ENCODE data around the gene C2CD2L.
"Not testable (repeated sequence)": the region's sequence is repeated elsewhere in the genome, so short reads cannot be mapped to it uniquely, and the experiment has no call there.

C2CD2L gene
- total RNA-seq = 41.1 to 44.9 reads per million in 2 donors

DNA sequence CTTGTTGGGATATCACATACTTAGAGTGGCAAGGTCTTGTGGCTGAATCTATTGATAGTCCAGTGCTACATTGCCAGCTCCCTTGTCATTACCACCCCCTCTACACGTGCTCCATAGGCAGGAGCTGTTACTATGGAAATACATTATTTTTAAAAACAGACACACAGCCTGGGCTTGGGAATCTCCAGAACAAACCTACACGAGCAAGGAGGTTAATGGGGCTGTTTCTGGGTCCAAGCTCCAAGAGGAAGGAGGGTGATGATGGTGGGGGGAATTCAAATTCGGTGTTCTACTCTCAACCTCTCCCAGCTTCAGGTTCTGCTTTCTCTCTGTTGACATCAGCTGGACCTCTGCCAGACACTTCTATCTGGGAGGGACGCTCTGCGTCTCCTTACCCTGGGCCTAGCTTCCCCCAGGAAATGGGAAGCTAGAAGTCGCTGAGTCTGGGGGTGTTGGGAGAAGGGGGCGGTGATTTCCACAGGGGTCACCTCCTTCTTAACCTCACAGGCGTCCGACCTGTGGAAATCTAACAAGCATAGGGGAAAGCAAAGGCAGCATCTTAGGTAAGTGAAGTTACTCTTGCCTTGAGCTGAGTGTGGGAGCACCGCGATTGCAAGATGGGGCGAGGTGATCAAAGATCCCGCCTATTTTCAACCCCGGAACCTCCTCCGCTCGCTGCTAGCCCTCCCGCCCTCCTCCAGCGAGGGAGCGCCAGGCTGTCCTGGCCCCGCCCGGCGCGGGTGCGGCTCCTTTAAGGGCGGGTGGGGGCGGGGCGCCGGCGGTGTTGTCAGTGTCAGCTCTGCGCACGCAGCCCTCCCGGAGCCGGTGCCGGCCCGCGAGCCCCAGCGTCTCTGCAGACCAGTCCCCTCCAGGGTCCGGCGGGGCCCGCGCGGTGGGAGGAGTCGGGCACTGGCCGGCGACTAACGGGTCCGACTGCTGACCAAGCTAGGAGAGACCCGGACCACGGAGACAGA is at the start of gene C2CD2L:
TSS of gene C2CD2L (plus strand) at position 781 of the 974 bp plus-strand sequence. CDS start 398 bp downstream, outside the sequence.
- peak; percentile 76 to 97 (median 80) for DNase-seq

- not testable (repeated sequence) for DNase-seq
Measured at GRCh38 chr11:119059128-119059527, 48.0 kb upstream of the C2CD2L start.

DNA sequence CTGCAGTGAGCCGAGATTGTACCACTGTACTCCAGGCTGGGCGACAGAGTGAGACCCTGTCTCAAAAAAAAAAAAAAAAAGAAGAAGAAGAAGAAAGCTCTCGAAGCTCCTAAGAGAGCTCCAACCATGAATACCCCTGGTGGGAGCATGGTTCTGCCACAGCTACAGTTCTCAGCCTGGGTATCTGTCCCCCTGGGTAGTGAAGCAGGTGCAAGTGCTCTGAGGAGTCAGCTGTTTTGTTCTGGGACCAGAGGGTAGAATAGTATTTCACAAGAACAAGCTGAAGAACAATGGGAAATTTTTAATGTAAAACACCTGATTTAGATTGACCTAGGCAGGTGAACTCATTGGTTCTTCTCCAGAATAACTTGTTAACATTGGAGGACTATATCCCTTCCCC is 45.9 kb upstream of the C2CD2L start:
- DNase-seq = no peak

GRCh38 chr11:119062779-119063178 is 44.4 kb upstream of the C2CD2L start:
- DNase-seq = no peak

DNA sequence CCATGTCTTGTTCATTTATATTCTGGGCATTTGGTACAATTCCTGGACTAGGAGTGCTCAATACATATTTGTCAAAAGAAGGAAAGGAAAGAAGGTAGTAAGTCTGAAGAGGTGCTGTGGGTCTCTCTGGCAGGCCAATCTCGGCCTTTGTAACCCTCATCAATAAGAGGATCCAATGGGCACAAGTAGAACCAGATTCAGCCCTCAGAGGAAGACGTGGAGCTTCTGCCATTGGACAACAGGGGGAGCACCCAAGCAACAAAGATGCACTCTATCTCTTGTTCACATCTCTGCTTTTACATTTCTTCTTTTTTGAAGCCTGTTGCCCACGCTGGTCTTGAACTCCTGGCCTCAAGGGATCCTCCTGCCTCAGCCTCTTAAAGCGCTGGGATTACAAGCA is 41.8 kb upstream of the C2CD2L start:
- DNase-seq = peak in 2 of 5 experiments; percentile 23 to 80

DNA sequence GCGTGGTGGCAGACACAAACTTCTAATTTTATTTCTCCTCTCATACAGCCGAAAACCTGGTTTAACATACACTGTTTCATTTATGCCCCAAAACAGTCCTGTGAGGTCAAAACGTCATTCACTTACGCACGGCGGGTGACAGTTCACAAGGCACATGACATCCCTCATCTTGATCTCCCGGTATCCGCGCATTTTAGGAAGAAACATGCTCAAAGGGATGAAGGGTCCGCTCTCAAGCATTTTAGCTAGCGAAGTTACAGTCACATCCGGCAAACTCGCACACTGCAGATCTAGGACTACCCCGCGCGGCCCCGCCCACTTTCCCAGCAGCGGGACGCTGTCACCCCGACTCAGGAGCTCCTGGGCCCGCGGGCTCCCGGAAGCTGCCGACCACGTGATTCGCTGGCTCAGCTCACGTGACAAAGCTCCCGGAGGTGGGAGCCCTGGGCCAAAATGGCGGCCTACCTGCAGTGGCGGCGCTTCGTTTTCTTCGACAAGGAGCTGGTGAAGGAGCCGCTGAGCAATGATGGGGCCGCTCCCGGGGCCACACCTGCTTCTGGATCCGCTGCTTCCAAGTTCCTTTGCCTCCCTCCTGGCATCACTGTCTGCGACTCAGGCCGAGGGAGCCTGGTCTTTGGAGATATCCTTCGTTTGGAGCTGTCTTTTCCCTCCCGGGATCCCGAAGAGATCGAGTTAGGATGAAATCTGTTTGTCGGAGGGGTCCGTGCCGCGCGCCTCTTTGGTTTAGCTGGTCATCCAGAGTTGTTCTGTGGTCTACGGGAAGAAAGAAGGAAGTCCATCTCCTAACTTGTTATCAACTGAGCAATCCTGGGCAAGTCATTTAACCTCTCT is 39.5 kb upstream of the C2CD2L start, which contains the start of gene VPS11:
TSS of gene VPS11 (plus strand) at position 448 of the 852 bp plus-strand sequence. CDS start at position 454, 6 bp downstream.
- DNase-seq = peak; percentile 95 to 99 (median 98)

GRCh38 chr11:119077839-119078238 is 29.3 kb upstream of the C2CD2L start:
- DNase-seq = no peak

DNA sequence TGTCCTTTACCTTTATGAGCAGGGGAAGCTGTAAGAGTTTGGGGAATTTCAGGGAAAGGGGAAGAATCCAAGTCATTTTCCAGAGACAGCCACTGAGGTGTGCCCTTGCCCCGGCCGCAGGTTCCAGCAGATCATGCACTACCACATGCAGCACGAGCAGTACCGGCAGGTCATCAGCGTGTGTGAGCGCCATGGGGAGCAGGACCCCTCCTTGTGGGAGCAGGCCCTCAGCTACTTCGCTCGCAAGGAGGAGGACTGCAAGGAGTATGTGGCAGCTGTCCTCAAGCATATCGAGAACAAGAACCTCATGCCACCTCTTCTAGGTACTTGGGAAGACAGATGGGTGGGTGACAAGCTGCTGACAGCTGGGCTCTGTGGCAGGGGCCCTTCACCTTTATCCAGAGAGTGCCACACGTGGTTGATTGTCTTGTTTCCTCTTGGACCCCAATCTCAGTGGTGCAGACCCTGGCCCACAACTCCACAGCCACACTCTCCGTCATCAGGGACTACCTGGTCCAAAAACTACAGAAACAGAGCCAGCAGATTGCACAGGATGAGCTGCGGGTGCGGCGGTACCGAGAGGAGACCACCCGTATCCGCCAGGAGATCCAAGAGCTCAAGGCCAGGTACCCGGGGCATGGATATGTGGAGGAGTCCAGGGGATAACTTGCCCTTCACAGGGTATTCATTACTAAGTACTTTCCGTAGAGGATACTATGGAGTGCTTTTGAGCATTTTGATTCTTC is 28.3 kb upstream of the C2CD2L start:
- DNase-seq = no peak

DNA sequence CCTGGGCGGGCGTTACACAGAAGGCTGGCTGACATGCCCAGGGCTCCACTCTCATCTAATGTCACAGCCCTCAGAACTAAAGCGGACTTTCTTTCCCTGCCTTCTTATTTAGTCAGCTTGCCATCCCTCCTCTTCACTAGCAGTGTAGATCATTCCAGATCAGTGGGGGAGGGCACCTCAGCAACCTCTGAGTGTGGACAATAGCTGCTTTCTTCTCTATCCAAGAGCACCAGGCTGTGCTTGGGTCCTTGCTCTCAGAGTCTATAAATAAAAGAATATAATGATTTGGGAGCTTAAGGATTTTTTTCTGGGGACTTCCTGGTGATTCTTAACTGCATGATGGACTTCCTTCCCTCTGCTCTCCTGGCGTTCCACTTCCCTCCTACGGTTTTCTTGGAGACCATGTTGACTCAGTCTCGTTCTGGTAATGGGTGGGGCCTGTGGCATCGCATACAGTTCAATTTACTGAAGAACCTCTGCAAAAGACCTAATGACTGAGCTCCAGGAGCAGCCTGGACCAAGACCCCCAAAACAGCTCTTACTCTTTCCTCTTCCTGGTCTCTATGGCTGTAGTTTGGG is 25.4 kb upstream of the C2CD2L start:
- no peak for DNase-seq

DNA sequence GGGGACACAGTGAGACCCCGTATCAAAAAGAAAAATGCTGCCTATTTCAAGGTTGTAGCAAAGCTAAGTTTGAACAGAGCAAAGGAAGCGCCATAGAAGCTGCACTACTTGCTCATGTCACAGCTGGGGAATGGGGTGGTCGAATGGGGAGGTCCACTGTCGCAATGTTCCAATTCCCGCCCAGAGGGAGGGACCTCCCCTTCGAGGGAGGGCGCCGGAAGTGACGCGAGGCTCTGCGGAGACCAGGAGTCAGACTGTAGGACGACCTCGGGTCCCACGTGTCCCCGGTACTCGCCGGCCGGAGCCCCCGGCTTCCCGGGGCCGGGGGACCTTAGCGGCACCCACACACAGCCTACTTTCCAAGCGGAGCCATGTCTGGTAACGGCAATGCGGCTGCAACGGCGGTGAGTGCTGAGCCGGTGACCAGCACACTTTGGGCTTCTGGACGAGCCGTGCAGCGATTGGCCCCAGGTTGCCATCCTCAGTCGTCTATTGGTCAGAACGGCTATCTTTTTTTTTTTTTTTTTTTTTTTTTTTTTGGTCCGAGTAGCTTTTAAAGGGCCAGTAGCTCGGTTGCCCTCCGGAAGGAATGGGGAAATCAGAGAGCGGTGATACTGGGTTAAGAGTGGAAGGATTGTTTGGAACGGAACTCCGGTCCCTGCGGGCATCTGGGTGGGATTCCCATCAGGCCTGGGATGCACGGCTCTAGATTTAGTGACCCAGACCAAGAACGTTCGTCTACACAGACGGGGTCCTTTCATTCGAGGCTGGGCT is 22.3 kb upstream of the C2CD2L start, which contains the start of gene HMBS:
TSS of gene HMBS (plus strand) at position 219 of the 774 bp plus-strand sequence. CDS start at position 372, 153 bp downstream.
- DNase-seq = peak; percentile 75 to 96 (median 89)

GRCh38 chr11:119085437-119085847 is 21.7 kb upstream of the C2CD2L start:
- DNase-seq = no peak

GRCh38 chr11:119087123-119087522 is 20.0 kb upstream of the C2CD2L start:
- DNase-seq = no peak

DNA sequence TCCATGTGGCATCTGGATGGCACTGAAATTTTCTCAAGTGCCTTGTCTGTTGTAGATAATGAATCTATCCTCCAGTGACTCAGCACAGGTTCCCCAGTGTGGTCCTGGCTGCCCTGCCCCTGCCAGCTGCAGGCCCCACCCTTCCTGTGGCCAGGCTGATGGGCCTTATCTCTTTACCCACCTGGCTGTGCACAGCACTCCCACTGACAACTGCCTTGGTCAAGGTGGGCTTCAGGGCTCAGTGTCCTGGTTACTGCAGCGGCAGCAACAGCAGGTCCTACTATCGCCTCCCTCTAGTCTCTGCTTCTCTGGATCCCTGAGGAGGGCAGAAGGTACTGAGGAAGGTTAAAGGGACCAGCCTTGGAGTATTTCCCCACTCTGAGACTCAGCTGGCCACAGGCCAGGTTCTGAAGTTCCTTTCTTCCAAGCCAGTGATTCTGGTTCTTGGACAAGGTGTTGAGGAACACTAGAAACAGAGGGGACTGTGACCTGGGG is 19.4 kb upstream of the C2CD2L start:
- peak in 1 of 5 experiments; percentile 38 for DNase-seq

DNA sequence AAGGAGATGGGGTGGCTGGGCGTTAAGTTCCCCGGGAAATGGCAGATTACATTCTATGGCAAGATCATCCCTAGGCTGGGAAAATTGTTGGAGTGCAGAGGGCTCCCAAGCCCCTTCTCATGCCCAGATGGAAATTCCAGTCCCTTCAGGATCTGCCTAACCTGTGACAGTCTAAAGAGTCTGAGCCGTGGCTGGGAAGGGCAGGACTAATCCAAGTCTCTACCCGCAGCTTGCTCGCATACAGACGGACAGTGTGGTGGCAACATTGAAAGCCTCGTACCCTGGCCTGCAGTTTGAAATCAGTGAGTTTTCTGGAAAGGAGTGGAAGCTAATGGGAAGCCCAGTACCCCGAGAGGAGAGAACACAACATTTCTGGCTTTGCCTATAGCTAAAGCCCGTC is 18.7 kb upstream of the C2CD2L start:
- no peak for DNase-seq

DNA sequence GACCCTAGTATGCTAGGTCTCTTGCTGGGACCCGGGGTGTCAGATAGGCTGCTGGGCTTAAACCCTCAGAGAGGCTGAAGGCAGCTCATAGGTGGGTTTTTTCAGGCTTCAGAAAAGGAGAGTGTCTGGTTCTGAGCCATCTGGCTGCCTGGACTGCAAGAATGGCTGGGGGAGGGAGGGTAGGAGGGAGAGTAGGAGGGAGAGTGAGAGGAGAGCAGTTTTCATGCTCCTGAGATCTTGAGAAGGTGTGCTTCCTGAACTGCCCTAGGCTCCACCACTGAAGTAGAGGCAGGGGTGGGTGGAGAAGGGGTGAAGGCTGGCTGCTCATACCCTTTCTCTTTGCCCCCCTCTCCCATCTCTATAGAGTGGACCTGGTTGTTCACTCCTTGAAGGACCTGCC is 17.8 kb upstream of the C2CD2L start:
- no peak for DNase-seq

GRCh38 chr11:119091178-119091577 is 16.0 kb upstream of the C2CD2L start:
- no peak for DNase-seq

DNA sequence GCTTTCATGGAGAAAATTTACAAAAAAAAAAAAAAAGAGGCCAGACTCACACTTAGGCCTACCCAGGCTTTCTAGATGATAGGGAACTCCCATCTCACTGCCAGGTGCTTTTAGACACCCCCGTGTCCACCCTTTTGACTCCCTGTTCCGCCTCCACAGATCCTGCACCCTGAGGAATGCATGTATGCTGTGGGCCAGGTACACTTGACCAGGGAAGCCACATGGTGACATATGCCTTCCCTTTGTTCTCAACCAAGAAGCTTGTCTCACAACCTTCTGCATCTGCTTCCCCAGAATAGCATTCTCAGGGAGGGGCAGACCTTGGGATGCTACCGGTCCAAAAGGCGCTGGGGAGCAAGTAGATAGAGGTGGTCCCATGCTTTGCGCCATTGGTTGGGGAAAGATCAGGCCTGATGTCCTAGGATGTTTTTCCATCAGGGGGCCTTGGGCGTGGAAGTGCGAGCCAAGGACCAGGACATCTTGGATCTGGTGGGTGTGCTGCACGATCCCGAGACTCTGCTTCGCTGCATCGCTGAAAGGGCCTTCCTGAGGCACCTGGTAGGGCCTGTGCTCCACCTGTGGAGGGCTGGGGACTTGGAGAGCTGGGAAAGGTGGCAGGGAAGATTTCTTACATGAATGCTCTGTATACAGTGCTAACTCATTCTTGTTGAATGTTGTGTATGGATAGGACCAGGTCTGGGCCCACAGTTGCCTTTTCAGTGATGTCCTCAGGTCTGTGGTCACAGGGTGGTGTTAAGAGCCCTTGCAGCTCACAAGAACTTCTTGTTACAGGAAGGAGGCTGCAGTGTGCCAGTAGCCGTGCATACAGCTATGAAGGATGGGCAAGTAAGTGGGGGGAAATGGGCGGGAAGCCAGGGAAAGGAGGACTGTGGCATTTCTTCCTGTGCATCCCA is 14.9 kb upstream of the C2CD2L start:
- peak in 1 of 5 experiments; percentile 41 for DNase-seq

GRCh38 chr11:119092880-119093842 is 14.0 kb upstream of the C2CD2L start:
- no peak for DNase-seq
